Activated CD8-positive, alpha-beta memory T cell treated with anti-CD3 and anti-CD28 coated beads for 24 hours (primary cell): ENCODE measurements around the gene ARAP1.
A peak's percentile ranks its signal among the peaks of the same experiment; 100 is the strongest.

Experiments used
- DNase-seq: peaks from one replicate; pipeline ENCODE4 v3.0.0-alpha.2; 2020

ARAP1 gene

DNA sequence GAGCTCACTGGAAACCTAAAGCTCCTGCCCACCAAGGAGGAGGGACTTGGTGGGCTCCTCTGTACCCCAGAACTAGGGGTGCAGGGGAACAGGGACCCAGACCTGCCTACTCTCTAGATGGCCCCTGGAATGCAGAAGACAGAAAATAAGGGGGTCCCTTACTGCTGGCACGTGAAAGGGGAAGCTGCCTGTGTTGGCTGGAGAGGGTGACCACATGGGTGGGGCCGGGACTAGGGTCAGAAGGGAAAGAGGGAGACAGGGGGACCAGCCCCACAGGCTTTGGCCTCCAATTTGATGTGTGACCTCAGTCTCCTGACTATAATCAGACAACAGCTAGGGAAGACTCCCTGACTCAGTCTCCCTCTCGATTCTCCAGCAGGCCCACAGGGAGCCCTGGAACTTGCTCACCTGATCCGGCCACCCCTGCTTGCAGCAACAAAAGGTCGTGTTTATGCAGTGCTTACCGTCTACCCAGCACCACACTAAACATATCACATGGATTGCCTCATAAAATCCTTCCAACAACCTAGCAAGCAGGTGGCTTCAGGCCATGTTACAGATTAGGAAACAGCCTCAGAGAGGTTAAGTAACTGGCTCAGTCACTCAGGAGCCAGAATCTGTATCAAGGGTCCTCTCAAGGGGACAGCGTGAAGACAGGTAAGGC is 10.2 kb downstream of the ARAP1 start:
- DNase-seq, result no peak

DNA sequence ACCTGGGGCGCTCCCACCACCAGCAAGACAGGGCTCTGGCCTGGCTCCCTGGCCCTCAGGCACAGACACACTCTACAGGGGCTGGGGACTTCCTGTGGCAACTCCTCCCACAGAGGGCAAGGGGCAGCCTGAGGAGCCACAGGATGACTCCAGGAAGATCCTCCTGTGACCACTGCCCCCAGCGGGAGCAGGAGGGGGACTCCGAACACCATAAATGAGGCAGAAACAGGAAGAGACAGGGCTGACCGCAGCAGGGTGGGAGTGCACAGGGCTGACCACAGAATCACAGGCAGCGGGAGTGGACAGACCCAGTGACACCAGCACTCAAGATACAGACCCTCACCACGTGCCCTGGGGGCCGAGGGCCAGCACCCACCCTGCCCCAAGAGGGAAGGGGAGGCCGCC is 10.8 kb downstream of the ARAP1 start:
- DNase-seq, result no peak

DNA sequence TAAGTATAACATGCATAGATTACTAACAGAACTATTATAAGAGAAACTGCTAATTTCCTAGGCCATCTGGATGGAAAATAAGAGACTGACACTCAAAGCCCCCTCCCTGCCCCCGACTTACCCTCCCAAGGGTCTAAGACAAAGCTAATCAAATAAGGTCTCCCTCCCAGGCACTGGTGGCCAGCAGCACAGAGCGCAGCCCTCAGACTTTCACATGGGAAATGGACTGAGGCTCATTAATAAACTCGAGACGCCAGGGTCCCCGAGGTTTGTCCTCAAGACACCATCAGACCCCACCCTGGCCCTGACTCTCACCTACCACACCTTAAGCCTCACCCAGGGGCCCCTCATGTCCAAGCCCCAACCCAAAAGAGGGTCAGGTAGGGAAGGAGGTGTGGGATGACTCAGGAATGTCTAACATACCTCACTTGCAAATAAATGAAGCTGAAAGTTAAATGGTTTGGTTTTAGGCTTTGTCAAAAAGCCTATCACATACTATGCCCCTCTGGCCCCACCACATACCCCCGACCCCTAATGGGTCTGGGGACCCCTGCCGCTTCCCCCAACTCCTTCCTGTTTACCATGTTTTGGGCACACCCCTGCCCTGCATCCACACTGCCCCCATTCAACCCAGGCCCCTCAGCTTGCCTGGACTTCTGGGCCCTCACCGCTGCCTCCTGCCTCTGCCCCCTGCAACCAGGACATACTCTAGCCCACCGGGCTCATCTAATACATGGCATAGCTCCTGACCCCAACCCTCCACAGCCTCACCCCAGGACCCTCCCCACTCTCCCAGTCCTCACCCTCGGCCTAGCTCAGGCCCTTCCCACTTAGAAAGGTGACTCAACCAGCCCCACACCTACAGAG is 11.4 kb downstream of the ARAP1 start:
- no peak for DNase-seq

DNA sequence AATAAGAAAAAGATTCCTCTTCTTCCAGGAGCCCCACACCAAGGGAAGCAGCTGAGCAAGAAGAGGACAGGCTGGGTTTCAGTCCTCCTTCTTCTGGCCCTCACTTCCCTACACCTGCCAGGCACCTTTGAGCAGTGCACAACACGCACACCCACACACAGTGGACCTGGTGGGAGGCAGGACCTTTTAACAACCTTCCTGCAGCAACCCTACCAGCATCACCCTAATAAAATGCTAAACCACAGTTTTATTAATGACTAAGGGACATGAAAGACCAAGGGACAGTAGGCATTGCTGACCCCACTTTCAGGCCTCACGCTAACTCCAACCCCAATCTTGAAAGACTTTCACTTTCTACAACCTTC is 12.2 kb downstream of the ARAP1 start:
- DNase-seq, result no peak

DNA sequence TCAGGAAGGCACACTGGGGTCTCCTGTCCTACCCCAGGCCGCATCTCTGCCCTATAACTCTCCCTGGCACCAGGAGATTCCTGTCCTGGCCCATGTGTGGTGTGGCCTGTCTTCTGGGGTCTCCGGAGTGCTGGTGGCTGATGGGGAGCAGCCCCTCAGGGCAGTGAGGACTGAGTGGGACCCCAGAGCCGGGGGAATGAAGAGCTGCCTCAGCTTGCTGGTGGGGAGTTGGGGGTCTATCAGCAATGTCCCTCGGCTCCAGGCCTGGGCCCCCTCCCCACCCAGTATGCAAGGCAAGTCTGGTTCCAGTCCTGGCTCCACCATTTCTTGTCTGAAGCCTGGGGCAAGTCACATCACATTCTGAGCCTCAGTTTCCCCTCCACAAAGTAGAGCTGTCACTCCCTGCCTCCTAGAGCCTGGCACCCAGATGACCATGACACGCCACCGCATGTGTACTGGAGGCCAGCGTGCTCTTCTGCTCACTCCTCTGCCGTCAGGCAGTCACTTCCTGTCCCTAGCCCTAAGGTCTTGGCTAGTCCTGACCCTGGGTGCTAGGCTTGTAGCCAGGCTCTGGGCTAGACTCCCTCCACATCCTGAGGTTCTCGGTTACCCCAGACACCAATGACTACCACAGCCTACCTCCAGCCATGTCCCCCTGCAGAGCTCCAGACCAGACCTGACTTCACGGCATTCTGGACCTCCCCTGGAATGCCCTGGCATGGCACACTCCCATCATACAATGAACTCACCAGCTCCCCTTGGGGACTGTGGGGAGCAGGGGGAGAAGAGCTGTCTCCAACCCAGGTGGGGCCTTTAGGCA is 12.8 kb downstream of the ARAP1 start:
- DNase-seq, result no peak

DNA sequence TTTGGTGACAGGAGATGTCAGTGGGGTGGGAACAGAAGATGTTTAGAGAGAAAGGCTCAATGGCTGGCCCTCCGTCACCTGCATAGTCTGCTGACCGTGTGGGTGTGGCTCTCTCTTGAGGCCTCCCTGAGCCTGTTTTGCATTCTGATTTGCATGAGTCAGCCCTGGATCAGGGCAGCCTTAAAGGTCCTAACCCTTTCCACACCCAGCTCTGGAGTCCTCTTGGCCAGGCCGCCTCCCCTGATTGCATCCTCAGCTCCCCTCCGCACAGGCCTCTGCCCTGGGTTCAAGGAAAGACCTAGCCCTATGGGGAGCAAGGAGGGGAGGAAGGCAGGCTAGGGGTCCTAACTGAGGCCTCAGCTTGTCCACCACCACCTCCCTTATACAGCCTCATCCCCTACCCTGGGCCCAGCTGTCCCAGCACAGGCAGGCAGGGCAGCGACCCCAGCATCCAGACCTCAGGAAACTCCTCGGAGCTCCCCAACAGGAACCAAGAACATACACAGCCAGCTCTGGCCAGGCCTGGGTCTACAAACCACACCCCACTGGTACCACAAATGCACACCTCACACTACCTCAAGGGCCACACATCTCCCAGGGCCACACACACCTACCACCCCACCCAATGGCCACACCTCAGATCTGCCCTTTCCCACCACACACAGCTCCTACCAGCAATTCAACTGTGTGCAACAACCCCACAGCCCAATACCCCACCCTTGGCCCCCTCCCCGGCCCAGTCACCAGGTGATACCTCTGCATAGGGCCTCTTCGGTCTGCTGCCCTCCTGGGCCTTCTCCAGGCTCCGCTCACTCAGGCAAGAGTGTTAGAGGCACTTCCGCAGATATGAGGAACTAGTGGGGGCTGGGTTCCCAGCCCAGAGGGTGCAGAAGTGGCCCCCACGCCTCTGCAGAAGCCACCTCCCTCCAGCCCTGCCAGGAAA is 13.7 kb downstream of the ARAP1 start:
- DNase-seq, result no peak

DNA sequence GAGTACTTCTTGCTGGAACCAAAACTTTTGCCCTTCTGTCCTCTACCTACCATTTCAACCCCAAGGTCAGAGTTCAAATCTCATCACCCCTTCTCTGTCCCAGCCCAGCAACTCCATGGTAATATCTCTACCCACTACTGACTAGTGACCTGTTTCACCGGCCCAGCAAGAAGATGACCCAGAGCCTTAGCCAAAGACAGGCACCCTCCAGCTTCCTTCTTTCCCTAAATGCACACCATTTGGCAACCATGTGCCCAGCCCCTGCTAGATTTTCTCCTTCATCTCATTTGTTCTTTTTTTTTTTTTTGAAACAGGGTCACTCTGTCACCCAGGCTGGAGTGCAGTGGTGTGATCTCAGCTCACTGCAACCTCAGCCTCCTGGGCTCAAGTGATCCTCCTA is 14.9 kb downstream of the ARAP1 start:
- DNase-seq, result no peak

DNA sequence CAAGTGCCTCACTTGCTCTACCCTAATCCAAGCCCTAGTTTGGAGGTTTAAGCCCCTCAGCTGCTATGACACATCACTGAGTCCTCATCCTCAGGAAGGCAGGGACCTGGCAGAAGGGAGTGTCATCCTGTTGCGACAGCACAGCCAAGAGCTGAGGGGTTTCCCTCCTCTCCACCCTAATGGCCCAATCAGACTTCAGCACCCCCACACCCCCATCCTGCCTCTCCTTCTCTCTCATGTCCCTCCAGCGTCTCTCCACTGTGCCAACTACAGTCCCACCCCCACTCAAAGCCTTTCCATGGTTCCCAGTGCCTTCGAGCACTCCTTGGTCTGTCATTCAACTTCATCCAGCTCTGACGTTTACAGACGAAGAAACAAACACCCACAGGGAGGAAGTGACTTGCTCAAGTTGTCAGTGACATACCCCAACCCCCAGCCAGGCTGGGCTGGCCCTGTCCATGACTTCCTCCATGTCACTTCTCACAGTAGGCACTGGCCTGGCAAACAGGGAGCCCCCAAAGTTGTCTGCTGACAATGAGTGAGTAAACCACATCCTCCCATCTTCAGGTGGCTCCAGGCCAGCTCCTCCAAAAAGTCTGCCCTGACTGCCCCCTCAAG is 15.6 kb downstream of the ARAP1 start:
- peak; percentile 80 for DNase-seq

DNA sequence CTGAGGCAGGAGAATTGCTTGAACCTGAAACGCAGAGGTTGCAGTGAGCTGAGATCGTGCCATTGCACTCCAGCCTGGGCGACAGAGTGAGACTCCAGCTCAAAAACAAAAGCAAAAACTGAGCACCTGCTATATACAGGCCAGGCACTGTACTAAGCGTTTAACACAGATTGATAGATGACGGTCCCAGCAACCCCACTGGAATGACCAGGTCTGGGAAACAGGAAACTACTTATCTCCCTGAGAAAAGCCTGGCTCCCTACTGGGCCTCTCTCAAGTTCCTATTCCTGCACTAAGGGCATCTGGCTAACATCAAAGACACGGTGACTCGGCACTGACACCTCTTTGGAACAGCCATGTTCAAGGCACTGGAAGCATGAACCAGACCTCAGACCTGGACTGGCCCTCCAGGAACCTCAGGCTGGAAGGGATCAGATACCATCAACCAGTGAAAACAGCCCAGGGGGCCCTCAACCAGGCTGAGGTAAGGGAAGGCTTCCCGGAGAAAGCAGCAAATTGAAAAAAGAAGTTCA is 16.6 kb downstream of the ARAP1 start:
- no peak for DNase-seq

DNA sequence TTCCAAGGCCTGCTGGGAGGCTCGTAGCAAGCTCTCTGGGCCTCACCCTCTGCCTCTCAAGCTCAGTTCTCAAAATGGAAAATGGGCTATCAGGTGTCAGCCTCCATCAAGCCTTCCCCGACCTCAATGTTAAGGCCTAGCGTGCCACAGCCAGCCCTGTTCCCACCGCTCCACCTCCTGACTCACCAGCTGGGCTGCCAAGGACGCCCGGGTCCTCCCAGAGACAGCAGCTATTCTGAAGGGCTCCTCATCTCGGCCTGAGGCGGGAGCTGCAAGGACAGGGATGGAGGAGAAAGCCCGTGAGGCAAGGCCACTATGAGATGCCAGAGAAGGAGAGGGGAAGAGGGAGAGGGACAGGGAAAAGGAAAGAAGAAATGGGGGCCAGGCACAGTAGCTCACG is 19.9 kb downstream of the ARAP1 start:
- DNase-seq, result no peak

DNA sequence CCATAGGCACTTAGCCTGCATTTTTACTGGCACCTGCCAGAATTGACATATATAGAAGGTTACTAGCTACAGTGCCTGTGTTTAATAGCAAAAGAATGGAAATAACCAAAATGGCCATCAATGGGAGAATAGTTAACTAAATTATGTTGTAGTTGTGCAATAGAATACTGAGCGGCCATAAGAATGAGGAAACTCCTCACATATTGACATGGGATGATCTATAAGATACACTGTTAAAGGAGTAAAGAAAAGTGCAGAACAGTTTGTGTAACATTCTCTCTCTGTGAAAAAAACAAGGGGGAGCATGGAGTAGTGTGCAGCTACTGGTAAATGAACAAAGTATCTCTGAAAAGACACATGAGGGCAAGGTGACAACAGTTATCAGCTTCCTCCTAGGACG is 21.5 kb downstream of the ARAP1 start:
- DNase-seq, result no peak

DNA sequence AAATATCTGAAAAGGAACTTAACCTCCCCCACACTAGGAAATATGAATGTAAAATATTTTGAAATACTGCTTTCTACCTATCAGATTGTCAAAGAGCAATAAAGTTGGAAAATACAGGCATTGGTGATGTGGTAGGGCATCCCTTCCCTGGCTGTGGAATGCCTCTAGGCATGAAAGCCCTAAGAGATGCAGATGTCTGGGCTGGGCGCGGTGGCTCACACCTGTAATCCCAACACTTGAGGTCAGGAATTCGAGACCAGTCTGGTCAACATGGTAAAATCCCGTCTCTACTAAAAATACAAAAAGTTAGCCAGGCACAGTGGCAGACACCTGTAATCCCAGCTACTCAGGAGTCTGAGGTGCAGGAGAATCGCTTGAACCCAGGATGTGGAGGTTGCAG is 22.0 kb downstream of the ARAP1 start:
- no peak for DNase-seq

DNA sequence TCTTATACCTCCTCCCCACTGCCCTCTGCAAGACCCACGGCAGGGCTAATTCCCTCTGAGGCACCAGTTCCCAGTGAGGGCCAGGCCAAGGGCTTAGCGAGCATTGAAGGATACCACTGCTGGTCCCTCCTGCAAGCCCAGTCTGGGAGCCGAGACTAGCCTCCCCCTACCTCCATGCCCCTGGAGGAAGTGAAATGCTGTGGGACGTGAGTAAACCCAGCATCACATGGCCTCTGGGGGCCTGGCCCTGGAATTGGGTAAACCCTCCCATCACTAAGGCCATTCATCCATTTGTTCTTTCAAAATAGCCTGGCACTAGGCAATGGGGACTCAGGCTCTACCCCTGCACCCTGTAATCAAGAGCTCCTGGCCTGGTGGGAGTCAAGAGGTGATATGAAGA is 24.7 kb downstream of the ARAP1 start:
- no peak for DNase-seq

DNA sequence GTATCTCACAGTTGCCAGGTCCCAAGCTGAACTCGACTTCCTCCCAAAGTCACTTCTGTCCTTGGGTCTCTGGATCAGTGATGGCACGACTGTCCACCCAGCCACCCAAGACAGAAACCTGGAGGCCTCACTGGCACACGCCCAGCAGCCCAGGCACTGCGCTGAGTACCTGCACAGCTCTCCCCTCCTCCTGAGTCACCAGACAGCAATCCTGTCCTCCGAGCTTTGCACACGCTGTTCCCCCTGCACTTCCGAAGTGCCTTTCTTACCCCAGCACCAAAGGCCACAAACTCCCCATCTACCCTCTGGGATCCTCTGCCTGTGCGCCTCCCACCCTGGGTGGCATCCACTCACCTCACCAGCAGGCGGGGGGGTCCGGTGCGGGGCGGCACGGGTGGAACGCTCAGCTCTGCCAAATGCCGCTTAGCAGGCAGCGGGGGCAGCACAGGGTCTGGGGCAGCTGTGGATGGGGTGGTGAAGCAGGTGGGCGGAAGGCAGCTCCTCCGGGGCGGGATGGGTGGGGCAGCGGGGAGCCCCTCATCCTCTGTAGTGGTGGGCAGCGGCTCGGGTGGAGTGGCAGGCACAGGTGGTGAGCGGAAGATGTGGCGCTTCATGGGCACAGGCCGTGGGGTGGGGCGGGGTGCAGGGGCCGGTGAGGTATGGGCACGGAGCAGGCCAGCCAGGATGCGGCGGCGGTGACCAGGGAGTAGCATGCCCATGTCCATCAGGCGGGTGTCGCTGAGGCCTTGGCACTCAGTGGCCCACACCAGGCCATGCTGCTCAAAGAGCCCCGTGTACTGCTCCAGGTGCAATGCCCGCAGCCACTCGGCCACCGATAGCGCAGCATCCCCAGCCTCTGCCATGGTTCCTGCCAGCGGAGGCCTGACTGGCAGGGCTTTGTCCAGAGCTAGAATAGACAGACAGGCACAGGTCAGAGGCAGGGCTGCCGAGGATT is 25.7 kb downstream of the ARAP1 start:
- DNase-seq, result no peak

DNA sequence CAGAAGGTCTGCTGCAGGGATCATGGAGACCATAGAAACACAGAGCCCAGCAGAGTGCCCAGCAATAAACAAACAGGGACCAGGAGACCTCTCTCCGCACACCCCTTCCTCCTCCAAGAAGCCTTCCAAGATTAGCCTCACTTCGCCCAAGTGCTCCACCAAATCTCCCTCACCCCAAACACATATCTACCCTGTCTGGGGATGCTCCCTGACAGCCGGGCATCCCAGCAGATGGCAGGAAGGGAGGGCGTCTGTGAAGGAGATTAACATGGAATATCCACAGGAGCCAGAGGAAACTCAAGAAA is 26.5 kb downstream of the ARAP1 start:
- DNase-seq, result no peak

DNA sequence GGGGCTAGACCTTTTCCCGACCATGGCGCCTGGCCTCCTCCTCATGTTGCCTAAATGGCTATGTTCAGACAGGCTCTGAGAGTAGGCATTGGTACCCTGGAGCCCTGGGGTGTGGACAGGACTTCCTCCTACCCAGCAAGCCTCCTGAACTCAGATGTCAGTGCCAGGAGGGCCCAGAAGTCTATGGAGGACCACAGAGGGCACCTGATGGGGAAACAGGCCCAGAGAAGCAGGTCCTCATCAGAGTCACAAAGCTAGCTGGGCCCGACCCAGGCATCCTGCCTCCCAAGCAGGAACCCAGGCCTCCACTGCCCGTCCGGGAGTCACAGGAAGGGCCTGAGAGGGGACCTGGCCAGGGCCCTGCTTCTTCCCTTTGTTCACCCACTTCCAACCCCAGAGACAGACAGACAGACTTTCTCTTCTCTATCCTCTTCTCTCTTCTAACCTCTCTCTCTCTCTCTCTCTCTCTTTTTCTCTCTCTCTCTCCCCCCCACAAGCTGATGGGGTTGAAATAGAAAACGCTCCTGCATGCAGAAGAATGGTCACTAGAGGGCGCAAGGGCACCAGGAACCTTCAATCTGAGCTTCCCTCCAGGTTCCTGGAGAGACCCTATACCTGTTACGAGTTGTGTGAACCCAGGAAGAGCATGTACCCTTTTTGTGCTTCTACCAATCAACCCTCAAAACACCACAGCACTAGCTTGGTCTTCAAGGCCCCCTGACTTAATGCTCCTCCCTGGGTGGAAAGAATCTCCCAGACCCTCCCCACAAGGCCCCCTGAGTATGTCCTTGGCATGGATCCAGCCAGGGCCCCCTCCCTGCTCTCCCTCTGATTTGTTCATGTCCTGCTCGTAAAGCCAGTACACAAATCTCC is 27.1 kb downstream of the ARAP1 start:
- peak; percentile 87 for DNase-seq

DNA sequence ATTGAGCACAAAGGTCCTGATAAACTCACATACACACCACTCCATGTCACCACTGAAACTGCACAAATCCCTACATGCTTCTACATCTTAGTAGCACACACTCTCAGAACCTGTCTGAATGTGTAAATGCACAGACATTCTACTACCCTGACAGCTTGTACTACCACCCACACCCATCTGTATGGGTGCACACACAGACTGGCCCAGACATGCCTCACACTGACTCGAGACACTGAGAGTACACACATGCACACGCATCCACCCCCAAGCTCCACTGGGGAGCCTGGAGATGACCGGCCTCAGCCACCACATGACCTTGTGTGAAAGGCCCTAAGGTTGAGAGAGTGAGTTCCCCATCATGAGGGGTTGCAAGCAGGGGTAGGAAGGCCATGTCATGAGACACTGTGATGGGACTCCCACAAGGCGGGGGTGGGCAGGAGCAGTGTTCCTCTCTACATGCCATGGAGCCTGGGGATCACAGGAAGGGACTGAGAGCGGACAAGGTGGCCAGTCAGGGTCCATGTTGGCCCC is 28.1 kb downstream of the ARAP1 start:
- DNase-seq, result no peak

DNA sequence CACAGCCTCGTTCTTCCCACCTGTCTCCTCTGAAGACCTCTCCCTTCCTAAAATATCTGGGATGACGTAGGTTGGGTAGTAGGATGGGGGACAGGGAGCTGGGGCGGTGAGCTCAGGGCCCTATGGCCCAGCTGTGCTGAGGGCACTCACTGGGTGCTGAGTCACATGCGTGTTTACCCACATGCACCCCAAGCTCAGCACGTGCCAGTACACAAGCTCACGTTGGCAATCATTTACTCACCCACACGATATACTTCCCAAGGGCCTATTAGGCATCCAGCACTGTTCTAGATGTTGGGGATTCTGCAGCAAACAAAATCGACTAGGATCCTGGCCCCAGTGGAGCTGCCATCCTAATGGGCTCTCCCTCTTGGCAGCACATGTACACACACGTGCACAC is 28.7 kb downstream of the ARAP1 start:
- DNase-seq, result no peak

DNA sequence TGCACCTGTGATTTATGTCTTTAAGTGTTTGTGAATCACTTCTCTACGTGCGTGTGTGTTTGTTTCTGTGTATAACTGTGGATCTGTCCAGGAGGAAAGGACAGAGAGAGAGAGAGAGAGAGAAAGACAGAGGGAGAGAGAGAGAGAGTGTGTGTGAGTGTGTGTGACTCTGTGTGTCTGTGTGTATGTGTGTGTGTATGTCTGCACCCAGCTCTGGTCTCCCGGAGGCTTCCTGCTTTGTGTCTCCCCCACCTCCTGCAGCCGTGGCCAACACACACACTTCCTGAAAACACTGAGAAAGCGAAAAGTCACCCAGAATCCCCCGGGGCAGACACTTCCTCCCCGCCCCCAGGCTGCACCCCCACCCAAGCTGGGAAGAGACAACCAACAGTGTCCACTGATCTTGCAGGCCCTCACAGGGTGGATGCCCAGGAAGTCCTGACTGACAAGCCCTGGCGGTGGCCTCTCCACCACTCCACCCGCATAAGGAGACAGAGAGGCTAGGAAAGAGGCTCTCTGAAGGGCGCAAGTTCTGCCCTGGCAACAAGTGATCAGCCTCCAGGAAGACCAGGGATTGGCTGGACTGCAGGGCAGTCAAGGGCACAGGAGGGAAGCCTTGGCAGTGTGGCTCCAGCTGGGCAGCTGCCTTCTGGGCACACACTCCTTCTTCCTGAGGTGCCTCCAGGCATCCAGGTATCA is 30.0 kb downstream of the ARAP1 start:
- DNase-seq, result peak; percentile 97
